COLO668 (cell line): ENCODE data around the gene UGT1A3.
A peak's percentile ranks its signal among the peaks of the same experiment; 100 is the strongest.
"Not testable (repeated sequence)": the region's sequence is repeated elsewhere in the genome, so short reads cannot be mapped to it uniquely, and the experiment has no call there.

ENCODE experiments used
- DNase-seq: peaks from one replicate; lab custom pipeline; 2025; ENCODE audit not compliant: unreplicated experiment; lab: John Stamatoyannopoulos, UW

UGT1A3 gene

GRCh38 chr2:233707940-233708644 is 20.8 kb upstream of the UGT1A3 start:
- DNase-seq = no peak

GRCh38 chr2:233708942-233709341 is 19.9 kb upstream of the UGT1A3 start:
- no peak for DNase-seq

- DNase-seq = peak; percentile 74
These were observed 17.4 kb upstream of the UGT1A3 start for GRCh38 chr2:233711312-233712008.

GRCh38 chr2:233712611-233713261 is 16.1 kb upstream of the UGT1A3 start, which contains the start of gene UGT1A5:
Gene UGT1A5, plus strand, starts transcription at chr2:233712907. Its CDS starts 85 bp downstream, at chr2:233712992.
- DNase-seq = no peak

GRCh38 chr2:233713262-233713615 is 15.6 kb upstream of the UGT1A3 start:
- no peak for DNase-seq

GRCh38 chr2:233714121-233714520 is 14.7 kb upstream of the UGT1A3 start:
- no peak for DNase-seq

- no peak for DNase-seq
These were observed 10.3 kb upstream of the UGT1A3 start, which contains the start of gene UGT1A4 for GRCh38 chr2:233718552-233718951. Gene UGT1A4, plus strand, starts transcription at chr2:233718736. Its CDS starts 85 bp downstream, at chr2:233718821.

- DNase-seq = not testable (repeated sequence)
These were observed 8.2 kb downstream of the UGT1A3 start for GRCh38 chr2:233736868-233737653.

GRCh38 chr2:233740870-233741269 is 12.0 kb downstream of the UGT1A3 start:
- no peak for DNase-seq

- no peak for DNase-seq
These were observed 14.8 kb downstream of the UGT1A3 start for GRCh38 chr2:233743464-233744259.

- DNase-seq = no peak
These were observed 16.4 kb downstream of the UGT1A3 start for GRCh38 chr2:233745073-233745755.

GRCh38 chr2:233745838-233746237 is 17.0 kb downstream of the UGT1A3 start:
- DNase-seq = not testable (repeated sequence)

- DNase-seq = no peak
These were observed 17.8 kb downstream of the UGT1A3 start for GRCh38 chr2:233746475-233747282.

- no peak for DNase-seq
These were observed 18.4 kb downstream of the UGT1A3 start for GRCh38 chr2:233747283-233747544.

GRCh38 chr2:233750689-233751088 is 21.8 kb downstream of the UGT1A3 start:
- not testable (repeated sequence) for DNase-seq

- not testable (repeated sequence) for DNase-seq
These were observed 22.6 kb downstream of the UGT1A3 start for GRCh38 chr2:233751212-233752009.

- no peak for DNase-seq
These were observed 26.2 kb downstream of the UGT1A3 start for GRCh38 chr2:233754872-233755611.
